ENCODE measurements around the gene NRIP1. TPM values are rescaled to one million over a fixed set of nuclear protein-coding genes. Genes with fewer than 3 reads are reported as not detected.

Gene NRIP1
- total RNA-seq, 2 donors from 2014 or later, result 29.9 to 35.9 TPM

GRCh38 chr21:14922980-14923379 is 141.8 kb downstream of the NRIP1 start:
- Mint-ChIP-seq H3K36me3 (ENCODE audit: low read depth) (no peaks in the 10 kb centered on the region), H3K27me3 (ENCODE audit: insufficient read depth) (no peaks in the 10 kb centered on the region), H3K4me3 (no peak overlapping the region), H3K4me1 (no peaks in the 10 kb centered on the region), H3K9me3 (peaks cover 3% of the 10 kb centered on the region), H3K27ac (no peak overlapping the region)
- no peak for DNase-seq
- no peaks in the 10 kb centered on the region for H3K4me1 ChIP-seq (ENCODE audit: control insufficient read depth, insufficient read depth, low read length)
- WGBS, 2 experiments (ENCODE audit: insufficient coverage in 1 of 2, insufficient read length in 1 of 2), result 100% methylated on average over 1 of the region's 1 CpG; no CpG with 5 or more reads in 1 of the 2 experiments
- TF ChIP-seq, protein P1, sequence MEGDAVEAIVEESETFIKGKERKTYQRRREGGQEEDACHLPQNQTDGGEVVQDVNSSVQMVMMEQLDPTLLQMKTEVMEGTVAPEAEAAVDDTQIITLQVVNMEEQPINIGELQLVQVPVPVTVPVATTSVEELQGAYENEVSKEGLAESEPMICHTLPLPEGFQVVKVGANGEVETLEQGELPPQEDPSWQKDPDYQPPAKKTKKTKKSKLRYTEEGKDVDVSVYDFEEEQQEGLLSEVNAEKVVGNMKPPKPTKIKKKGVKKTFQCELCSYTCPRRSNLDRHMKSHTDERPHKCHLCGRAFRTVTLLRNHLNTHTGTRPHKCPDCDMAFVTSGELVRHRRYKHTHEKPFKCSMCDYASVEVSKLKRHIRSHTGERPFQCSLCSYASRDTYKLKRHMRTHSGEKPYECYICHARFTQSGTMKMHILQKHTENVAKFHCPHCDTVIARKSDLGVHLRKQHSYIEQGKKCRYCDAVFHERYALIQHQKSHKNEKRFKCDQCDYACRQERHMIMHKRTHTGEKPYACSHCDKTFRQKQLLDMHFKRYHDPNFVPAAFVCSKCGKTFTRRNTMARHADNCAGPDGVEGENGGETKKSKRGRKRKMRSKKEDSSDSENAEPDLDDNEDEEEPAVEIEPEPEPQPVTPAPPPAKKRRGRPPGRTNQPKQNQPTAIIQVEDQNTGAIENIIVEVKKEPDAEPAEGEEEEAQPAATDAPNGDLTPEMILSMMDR (conservative IDR thresholded peaks at IDR 0.05), result no peak
- no peaks in the 10 kb centered on the region for H3K27me3 ChIP-seq (ENCODE audit: control insufficient read depth, insufficient read depth, low read length, poor library complexity, severe bottlenecking)
- H3K4me3 ChIP-seq (ENCODE audit: low read length), result no peak overlapping the region
- H3K9me3 ChIP-seq (ENCODE audit: control insufficient read depth, low read length), result no peaks in the 10 kb centered on the region
- no peak overlapping the region for H3K27ac ChIP-seq (ENCODE audit: low read depth, low read length)
- H3K36me3 ChIP-seq (ENCODE audit: control insufficient read depth, insufficient read depth, low read length), result no peaks in the 10 kb centered on the region
- no peak overlapping the region for H3K9ac ChIP-seq (ENCODE audit: extremely low read depth, low read length, poor library complexity, severe bottlenecking)

DNA sequence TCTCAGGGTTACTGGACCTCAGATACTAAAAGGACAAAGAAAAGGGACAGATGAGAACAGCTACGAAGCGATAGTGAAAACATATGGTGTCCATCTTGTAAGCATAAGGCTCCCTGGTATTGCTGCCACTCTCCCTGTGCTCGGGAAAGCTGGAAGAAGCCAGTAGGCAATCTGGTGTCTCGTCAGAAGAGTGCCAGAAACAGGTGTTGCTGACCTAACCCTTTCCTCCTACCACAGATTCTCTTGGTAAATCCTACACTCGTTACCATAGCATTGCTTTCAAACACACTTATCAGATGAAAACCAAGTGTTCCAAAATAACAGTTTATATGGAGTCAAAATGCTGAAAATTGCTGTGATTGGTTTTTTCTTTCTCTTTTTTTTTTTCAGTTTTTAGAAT is 146.3 kb downstream of the NRIP1 start:
- H3K4me1 ChIP-seq (ENCODE audit: control insufficient read depth, insufficient read depth, low read length), result no peaks in the 10 kb centered on the region
- Mint-ChIP-seq H3K36me3 (ENCODE audit: low read depth) (no peaks in the 10 kb centered on the region), H3K27ac (no peak overlapping the region)

DNA sequence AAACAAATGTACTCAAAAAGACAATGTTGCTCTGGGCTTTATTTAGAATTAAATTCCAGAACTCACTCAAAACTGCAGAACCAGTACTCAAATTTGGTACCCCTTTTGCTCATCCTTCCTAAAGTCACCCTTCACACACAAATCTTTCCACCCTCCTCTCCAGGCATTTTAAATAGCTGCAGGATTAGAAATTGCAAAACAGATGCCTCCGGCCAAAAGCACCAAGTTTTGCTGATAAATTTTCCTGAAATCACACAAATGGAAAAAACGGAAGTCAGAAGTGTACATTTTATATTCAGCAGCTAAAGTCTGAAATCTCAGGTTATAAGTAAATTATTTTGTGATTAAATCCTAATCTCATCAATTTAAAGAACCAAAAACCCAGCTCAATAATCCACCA is 147.0 kb downstream of the NRIP1 start:
- no peak for DNase-seq
- Histone ChIP-seq H3K4me3 (ENCODE audit: low read length) (no peak overlapping the region), H3K36me3 (ENCODE audit: control insufficient read depth, insufficient read depth, low read length) (no peaks in the 10 kb centered on the region), H3K9ac (ENCODE audit: extremely low read depth, low read length, poor library complexity, severe bottlenecking) (no peak overlapping the region), H3K27me3 (ENCODE audit: control insufficient read depth, insufficient read depth, low read length, poor library complexity, severe bottlenecking) (no peaks in the 10 kb centered on the region), H3K9me3 (ENCODE audit: control insufficient read depth, low read length) (no peaks in the 10 kb centered on the region), H3K27ac (ENCODE audit: low read depth, low read length) (no peak overlapping the region), H3K4me1 (ENCODE audit: control insufficient read depth, insufficient read depth, low read length) (no peaks in the 10 kb centered on the region)
- no peaks in the 10 kb centered on the region for H3K27me3 Mint-ChIP-seq (ENCODE audit: insufficient read depth)
- TF ChIP-seq, protein P1 (conservative IDR thresholded peaks at IDR 0.05), result no peak
- no peaks in the 10 kb centered on the region for H3K36me3 Mint-ChIP-seq (ENCODE audit: low read depth)
- H3K27ac Mint-ChIP-seq, result peak overlapping the region; percentile 36
- H3K4me1 Mint-ChIP-seq, result peaks cover 20% of the 10 kb centered on the region
- 100% methylated on average over 2 of the region's 2 CpGs; no CpG with 5 or more reads in 1 of the 2 experiments for WGBS, 2 experiments (ENCODE audit: insufficient coverage in 1 of 2, insufficient read length in 1 of 2)
- no peak overlapping the region for H3K4me3 Mint-ChIP-seq
- H3K9me3 Mint-ChIP-seq, result no peaks in the 10 kb centered on the region

More for the DNA sequence above, 146.3 kb downstream of the NRIP1 start:
- no peak overlapping the region for H3K9ac ChIP-seq (ENCODE audit: extremely low read depth, low read length, poor library complexity, severe bottlenecking)
- H3K36me3 ChIP-seq (ENCODE audit: control insufficient read depth, insufficient read depth, low read length), result no peaks in the 10 kb centered on the region
- no peaks in the 10 kb centered on the region for H3K27me3 Mint-ChIP-seq (ENCODE audit: insufficient read depth)
- H3K4me3 ChIP-seq (ENCODE audit: low read length), result no peak overlapping the region
- peaks cover 20% of the 10 kb centered on the region for H3K4me1 Mint-ChIP-seq
- 93 to 94% methylated on average over 3 to 5 of the region's 5 CpGs for WGBS, 2 experiments (ENCODE audit: insufficient coverage in 1 of 2, insufficient read length in 1 of 2)
- no peak overlapping the region for H3K27ac ChIP-seq (ENCODE audit: low read depth, low read length)
- H3K9me3 Mint-ChIP-seq, result no peaks in the 10 kb centered on the region
- TF ChIP-seq, protein P1 (conservative IDR thresholded peaks at IDR 0.05), result no peak
- no peaks in the 10 kb centered on the region for H3K9me3 ChIP-seq (ENCODE audit: control insufficient read depth, low read length)
- no peaks in the 10 kb centered on the region for H3K27me3 ChIP-seq (ENCODE audit: control insufficient read depth, insufficient read depth, low read length, poor library complexity, severe bottlenecking)
- DNase-seq, result no peak
- no peak overlapping the region for H3K4me3 Mint-ChIP-seq
